Measurements from ENCODE around the gene RPS3. TPM values are rescaled to one million over a fixed set of nuclear protein-coding genes. Genes with fewer than 3 reads are reported as not detected.

The RPS3 gene
- total RNA-seq, 2 experiments from 2014 or later: 4,423 to 4,525 TPM

DNA sequence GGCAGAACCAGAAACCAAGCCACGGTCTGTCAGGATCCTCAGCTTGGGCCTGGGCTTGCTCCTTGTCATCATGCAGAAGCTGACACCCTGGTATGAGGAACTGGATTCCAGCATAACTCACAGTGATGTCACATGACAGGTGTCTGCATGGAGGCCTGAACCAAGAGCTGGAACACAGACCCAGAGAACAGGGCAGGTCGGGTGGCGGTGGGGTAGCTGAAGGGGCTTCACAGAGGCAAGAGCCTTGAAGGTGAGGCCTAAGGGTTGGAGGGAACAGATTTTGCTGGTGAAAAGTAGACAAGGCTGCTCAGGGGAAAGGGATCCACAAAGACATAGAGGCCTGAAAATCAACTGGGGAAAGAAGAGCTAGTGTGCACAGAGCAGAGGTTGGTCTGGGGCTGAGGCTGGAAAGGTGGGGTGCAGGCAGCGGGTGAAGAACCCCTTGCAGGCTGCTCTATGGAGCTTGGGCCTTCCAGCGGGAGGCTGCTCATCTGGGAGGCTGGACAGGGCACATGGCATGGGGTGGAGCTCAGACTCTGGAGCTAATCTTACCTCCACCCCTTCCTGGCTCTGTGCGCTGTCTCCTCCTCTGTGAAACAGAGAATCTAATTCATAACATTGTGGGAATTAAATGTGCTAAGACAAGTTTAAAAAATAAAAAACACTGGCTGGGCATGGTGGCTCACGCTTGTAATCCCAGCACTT is 18.4 kb upstream of the RPS3 start:
- no peaks in the 10 kb centered on the region for H3K9me3 Mint-ChIP-seq
- no peak for DNase-seq
- H3K4me3 Mint-ChIP-seq: no peak overlapping the region
- intact Hi-C loops (cut with micrococcal nuclease): no loop called here
- ChIA-PET CTCF (interaction anchor here (1.0 to 14.3 kb wide), 5 partner anchors 9 to 130 kb away, joined by 3 to 435 read pairs (median 19); no protein-coding TSS in a partner anchor), POLR2A (interaction anchor here (0.6 kb wide), 1 partner anchor 72 kb away, joined by 3 read pairs; no protein-coding TSS in a partner anchor)
- H3K27ac Mint-ChIP-seq: no peak overlapping the region
- H3K27me3 Mint-ChIP-seq: no peaks in the 10 kb centered on the region
- H3K36me3 Mint-ChIP-seq: no peaks in the 10 kb centered on the region
- H3K4me1 Mint-ChIP-seq (ENCODE audit: low read depth): peaks cover 16% of the 10 kb centered on the region

DNA sequence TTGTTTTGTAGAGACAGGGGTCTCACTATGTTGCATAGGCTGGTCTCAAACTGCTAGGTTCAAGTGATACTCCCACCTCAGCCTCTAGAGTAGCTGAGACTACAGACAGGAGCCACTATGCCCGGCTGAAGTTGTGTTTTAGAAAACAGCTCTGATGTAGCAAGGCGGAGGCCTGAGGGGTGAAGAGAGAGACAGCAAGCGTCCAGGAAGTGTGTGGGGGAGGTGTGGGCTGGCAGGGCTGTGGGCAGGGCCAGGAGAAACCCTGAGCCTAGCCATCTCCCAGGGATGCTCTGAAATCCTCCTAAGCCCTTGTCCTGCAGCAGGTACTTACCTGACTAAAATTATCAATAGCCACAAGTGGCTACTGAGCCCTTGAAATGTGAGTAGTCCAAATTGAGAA is 16.1 kb upstream of the RPS3 start:
- no peak overlapping the region for H3K4me3 Mint-ChIP-seq
- intact Hi-C loops (cut with micrococcal nuclease): no loop called here
- peak overlapping the region; percentile 25 for H3K27ac Mint-ChIP-seq
- no peaks in the 10 kb centered on the region for H3K27me3 Mint-ChIP-seq
- POLR2A ChIA-PET: no interaction called here
- no peaks in the 10 kb centered on the region for H3K36me3 Mint-ChIP-seq
- H3K9me3 Mint-ChIP-seq: no peaks in the 10 kb centered on the region
- CTCF ChIA-PET: interaction anchor here (0.7 to 14.3 kb wide), 7 partner anchors 28 to 486 kb away, joined by 3 to 435 read pairs (median 15); no protein-coding TSS in a partner anchor
- H3K4me1 Mint-ChIP-seq (ENCODE audit: low read depth): peaks cover 16% of the 10 kb centered on the region
- DNase-seq: peak; percentile 53

DNA sequence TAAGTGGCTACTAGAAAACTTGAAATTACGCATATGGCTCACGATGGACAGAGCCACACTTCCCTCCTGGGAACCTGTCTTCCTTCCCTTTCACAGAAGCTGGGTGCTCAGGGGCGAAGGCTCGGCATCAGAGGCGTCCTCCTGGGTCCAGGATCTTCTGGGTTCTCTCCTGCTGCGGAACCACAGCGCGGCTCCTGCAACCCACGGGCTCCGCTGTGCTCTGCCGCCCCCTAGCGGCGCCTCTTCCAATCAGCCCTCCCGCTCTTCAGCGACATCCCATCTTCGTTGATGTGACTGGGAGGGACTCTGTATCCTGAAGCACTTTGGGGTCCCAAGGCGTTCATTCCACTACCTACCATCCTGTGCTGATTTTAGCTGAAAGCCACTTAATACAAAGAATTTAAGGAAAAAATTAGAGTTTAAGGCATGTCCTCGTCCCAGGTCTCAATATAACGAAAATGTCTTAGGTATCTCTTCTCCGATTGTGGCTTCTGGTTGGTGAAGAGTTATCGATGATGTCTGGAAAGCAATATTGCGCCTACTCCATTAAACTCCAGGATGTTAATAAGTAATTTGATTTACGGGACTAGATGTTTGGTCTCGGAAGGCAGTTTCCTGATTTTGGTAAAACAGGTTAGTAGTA is 14.8 kb upstream of the RPS3 start:
- H3K27ac Mint-ChIP-seq: peak overlapping the region; percentile 60
- H3K27me3 Mint-ChIP-seq: no peaks in the 10 kb centered on the region
- H3K36me3 Mint-ChIP-seq: no peaks in the 10 kb centered on the region
- peak overlapping the region; percentile 36 for H3K4me3 Mint-ChIP-seq
- peak; percentile 80 for DNase-seq
- CTCF ChIA-PET: interaction anchor here (0.6 to 14.3 kb wide), 27 partner anchors 10 to 242 kb away, joined by 3 to 435 read pairs (median 3); partner anchors contain the start of gene TPBGL
- no peaks in the 10 kb centered on the region for H3K9me3 Mint-ChIP-seq
- POLR2A ChIA-PET: no interaction called here
- intact Hi-C loops (cut with micrococcal nuclease): loop anchor here (1.0 to 5.0 kb wide), 4 partner anchors 56 to 109 kb away; no protein-coding TSS in a partner anchor
- H3K4me1 Mint-ChIP-seq (ENCODE audit: low read depth): peaks cover 16% of the 10 kb centered on the region

DNA sequence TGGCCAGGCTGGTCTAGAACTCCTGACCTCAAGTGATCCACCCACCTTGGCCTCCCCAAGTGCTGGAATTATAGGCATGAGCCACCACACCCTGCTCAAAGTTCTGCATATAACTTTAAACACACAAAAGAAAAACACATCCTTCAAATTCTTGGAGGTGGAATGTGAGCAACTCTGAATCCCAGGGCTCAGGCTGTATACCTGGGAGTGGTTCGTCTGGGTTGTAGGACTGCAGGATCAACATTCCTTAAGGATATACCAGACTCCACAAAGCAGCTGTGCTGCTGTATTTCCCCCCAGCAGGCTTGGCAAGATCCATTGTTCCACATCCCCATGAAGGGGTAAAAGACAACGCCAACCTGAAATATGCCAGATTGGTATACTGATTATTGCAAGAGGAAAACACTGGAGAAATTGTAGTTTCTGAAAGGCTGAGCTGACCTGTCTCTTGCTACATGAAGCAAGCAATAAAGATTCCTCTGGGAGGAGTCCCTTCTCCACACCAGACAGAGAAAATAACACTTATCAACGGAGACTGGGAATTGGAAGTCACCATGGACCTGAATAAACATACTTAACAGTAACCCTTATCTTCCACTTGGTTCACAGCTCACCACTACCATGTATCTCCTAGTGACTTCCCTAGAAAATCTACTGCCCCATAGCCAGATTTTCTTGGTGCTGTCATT is 12.2 kb upstream of the RPS3 start:
- ChIA-PET POLR2A (no interaction called here), CTCF (interaction anchor here (0.6 to 14.3 kb wide), 11 partner anchors 10 to 150 kb away, joined by 3 to 435 read pairs (median 8); partner anchors contain the start of gene ARRB1)
- H3K36me3 Mint-ChIP-seq: no peaks in the 10 kb centered on the region
- H3K4me3 Mint-ChIP-seq: no peak overlapping the region
- no peaks in the 10 kb centered on the region for H3K9me3 Mint-ChIP-seq
- H3K27me3 Mint-ChIP-seq: peaks cover 6% of the 10 kb centered on the region
- H3K4me1 Mint-ChIP-seq (ENCODE audit: low read depth): peaks cover 16% of the 10 kb centered on the region
- intact Hi-C loops (cut with micrococcal nuclease): loop anchor here (5.0 kb wide), 1 partner anchor 60 kb away; no protein-coding TSS in a partner anchor
- no peak overlapping the region for H3K27ac Mint-ChIP-seq
- DNase-seq: no peak

DNA sequence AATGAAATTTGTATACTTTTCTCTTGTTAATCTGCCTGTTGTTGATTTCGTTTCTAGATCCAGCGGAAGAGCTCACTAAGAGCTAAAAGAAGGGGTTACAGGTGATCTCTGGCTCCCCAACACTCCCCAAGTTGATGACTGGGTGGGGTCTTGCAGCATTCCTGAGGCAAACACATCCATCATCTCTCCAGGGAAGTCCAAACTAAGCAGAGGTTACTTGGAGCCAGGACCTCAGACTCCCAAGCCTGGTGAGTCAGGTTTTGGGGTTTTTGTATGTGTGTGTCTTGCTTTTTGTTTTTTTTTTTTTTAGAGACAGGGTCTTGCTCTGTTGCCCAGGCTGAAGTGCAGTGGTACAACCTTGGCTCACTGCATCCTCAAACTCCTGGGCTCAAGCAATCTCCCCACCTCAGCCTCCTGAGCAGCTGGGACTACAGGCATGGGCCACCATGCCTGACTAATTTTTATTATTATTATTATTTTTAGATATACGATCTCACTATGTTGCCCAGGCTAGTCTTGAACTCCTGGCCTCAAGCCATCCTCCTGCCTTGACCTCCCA is 11.5 kb upstream of the RPS3 start:
- no peak overlapping the region for H3K27ac Mint-ChIP-seq
- no peaks in the 10 kb centered on the region for H3K9me3 Mint-ChIP-seq
- intact Hi-C loops (cut with micrococcal nuclease): loop anchor here (1.0 to 5.0 kb wide), 3 partner anchors 59 to 144 kb away; no protein-coding TSS in a partner anchor
- ChIA-PET POLR2A (no interaction called here), CTCF (interaction anchor here (0.6 to 14.3 kb wide), 20 partner anchors 10 to 365 kb away, joined by 3 to 435 read pairs (median 6); partner anchors contain the start of gene RPS3)
- H3K4me3 Mint-ChIP-seq: no peak overlapping the region
- no peak for DNase-seq
- H3K36me3 Mint-ChIP-seq: no peaks in the 10 kb centered on the region
- peaks cover 6% of the 10 kb centered on the region for H3K27me3 Mint-ChIP-seq
- H3K4me1 Mint-ChIP-seq (ENCODE audit: low read depth): peaks cover 16% of the 10 kb centered on the region

DNA sequence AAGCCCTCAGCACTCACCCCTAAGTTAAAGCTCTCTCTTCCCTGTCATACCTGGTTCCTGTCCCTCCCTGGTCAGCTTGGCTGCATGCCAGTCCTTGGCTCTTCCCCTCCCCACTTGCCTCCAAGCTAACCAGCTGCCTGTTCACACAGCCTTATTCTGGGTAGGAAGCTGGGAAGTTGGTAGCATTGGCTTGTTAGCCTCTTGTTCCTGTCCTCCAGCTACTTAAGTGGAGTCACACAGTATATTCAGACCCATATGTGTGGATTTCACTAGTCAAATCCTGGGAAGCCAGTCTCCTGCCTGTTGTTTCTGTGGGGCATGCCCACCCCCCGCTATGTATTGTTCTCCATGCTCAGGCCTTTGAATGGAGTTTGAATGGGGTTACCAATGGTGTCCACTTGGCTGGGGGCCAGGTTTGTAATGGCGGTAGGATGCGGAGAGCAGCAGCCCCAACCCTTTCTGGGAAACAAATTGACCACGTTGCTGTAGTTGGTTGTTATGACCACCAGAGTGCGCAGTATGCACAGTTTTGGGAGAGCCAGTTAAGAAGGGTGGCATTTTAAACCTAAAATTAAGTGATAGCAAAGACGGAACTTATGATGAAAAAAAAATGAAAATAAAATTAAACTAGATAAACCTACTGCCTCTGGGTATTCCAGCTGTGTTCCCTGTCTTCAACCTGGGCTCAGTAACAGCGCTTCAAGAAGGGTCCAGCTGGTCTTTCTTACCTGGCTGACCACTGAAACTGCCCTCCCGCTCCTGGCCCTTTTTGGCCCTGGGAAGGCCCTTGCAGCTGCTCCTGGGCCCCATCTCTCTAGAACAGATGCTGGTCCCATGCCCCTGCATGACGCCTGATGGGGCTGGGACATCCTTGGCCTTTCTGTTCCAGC is 10.7 kb upstream of the RPS3 start:
- ChIA-PET CTCF (interaction anchor here (0.6 to 14.3 kb wide), 30 partner anchors 10 to 1766 kb away, joined by 3 to 435 read pairs (median 4); partner anchors contain the start of gene RPS3), POLR2A (interaction anchor here (1.0 kb wide), 1 partner anchor 19 kb away, joined by 5 read pairs; no protein-coding TSS in a partner anchor)
- no peak overlapping the region for H3K27ac Mint-ChIP-seq
- peaks cover 6% of the 10 kb centered on the region for H3K27me3 Mint-ChIP-seq
- H3K4me1 Mint-ChIP-seq (ENCODE audit: low read depth): peaks cover 10% of the 10 kb centered on the region
- no peak overlapping the region for H3K4me3 Mint-ChIP-seq
- DNase-seq: peak; percentile 84
- intact Hi-C loops (cut with micrococcal nuclease): loop anchor here (1.0 to 5.0 kb wide), 3 partner anchors 59 to 144 kb away; no protein-coding TSS in a partner anchor
- H3K36me3 Mint-ChIP-seq: no peaks in the 10 kb centered on the region
- H3K9me3 Mint-ChIP-seq: no peaks in the 10 kb centered on the region

DNA sequence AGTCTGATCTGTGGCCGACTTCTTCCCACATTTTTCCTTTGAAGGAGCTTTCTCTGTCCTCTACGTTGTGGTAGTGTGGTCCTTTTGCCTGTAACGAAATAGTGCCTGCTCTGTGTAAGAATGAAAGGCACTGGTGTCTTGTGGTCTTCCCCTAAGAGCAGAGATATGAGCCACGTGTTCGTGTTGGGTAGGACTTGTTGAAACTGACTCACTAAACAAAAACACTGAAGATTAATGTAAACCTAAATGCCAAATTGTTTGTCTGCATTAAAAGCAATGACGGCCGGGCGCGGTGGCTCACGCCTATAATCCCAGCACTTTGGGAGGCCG is 10.1 kb upstream of the RPS3 start:
- Mint-ChIP-seq H3K9me3 (no peaks in the 10 kb centered on the region), H3K4me1 (ENCODE audit: low read depth) (peaks cover 7% of the 10 kb centered on the region), H3K27me3 (peaks cover 6% of the 10 kb centered on the region), H3K4me3 (no peak overlapping the region), H3K36me3 (no peaks in the 10 kb centered on the region), H3K27ac (no peak overlapping the region)
- intact Hi-C loops (cut with micrococcal nuclease): loop anchor here (5.0 kb wide), 1 partner anchor 58 kb away; no protein-coding TSS in a partner anchor
- POLR2A ChIA-PET: interaction anchor here (1.0 kb wide), 1 partner anchor 18 kb away, joined by 5 read pairs; no protein-coding TSS in a partner anchor
- CTCF ChIA-PET: interaction anchor here (0.6 to 14.3 kb wide), 22 partner anchors 9 to 1767 kb away, joined by 3 to 435 read pairs (median 4); partner anchors contain the start of gene RPS3
- no peak for DNase-seq

DNA sequence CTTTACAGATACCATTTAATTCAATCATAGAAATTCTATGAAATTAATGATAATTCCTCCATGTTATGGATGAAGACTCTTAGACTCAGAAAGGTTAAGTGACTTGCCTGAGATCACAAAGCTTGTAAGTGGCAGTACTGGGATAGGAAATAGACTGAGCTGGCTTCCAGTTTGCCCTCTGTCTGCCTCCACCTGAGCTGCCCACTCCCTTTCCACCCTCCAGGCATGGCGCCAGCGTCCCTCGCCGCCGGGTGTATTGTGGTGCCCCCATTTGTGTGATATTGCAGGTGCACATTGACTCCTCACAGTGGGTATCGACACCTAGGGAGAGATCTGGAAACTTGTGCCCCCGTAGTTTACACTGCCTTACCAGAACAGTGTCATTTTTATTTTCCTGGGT is 9.4 kb upstream of the RPS3 start:
- Mint-ChIP-seq H3K4me1 (ENCODE audit: low read depth) (peaks cover 3% of the 10 kb centered on the region), H3K36me3 (no peaks in the 10 kb centered on the region), H3K4me3 (no peak overlapping the region), H3K27ac (no peak overlapping the region), H3K27me3 (peaks cover 6% of the 10 kb centered on the region), H3K9me3 (no peaks in the 10 kb centered on the region)
- ChIA-PET POLR2A (no interaction called here), CTCF (interaction anchor here (0.7 to 14.3 kb wide), 9 partner anchors 8 to 141 kb away, joined by 3 to 435 read pairs (median 5); partner anchors contain the start of gene RPS3)
- intact Hi-C loops (cut with micrococcal nuclease): loop anchor here (5.0 kb wide), 1 partner anchor 57 kb away; no protein-coding TSS in a partner anchor
- DNase-seq: no peak

DNA sequence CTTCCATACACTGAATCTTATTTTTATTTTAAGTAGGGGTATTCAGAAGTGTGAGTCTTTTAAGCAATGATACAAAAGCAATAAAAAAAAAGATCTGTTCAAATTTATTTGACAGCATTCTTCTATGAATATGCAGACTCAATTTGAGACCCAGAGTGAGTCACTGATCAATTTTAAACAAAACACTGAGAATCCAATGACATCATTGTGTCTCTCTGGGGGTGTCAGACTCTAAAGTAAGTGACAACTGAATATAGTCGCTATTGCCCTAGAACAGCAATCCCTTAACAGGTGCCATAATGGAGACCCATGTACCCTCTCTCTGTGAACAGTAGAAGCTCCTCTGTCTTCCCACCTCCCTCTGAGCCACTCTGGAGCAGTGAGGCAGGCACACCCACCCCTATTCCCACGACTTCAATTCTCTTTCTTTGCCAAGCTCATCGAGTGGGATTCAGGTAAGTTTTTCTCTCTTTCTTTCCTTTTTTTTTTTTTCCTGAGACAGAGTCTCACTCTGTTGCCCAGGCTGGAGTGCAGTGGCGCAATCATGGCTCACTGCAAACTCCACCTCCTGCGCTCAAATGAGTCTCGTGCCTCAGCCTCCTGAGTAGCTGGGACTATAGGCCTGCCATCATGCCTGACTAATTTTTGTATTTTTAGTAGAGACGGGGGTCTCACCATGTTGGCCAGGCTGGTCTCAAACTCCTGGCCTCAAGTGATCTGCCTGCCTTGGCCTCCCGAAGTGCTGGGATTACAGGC is 5.1 kb upstream of the RPS3 start:
- intact Hi-C loops (cut with micrococcal nuclease): no loop called here
- Mint-ChIP-seq H3K27me3 (peaks cover 6% of the 10 kb centered on the region), H3K9me3 (no peaks in the 10 kb centered on the region), H3K36me3 (peaks cover under 1% of the 10 kb centered on the region), H3K4me3 (no peak overlapping the region), H3K27ac (no peak overlapping the region), H3K4me1 (ENCODE audit: low read depth) (peaks cover 5% of the 10 kb centered on the region)
- DNase-seq: no peak
- ChIA-PET POLR2A (no interaction called here), CTCF (interaction anchor here (1.7 to 2.1 kb wide), 2 partner anchors 33 to 115 kb away, joined by 3 to 10 read pairs; no protein-coding TSS in a partner anchor)

DNA sequence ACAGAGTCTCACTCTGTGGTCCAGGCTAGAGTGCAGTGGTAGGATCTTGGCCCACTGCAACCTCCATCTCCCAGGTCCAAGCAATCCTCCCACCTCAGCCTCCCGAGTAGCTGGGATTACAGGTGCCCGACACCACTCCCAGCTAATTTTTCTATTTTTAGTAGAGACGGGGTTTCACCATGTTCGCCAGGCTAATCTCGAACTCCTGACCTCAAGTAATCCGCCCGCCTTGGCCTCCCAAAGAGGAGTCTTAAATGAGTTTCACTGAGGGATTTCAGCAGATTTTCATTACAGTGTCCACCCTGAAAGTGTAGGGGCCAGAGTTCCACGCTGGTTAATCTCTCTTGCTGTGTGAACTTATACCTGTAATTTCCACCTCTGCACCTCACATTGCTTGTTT is 412 bp upstream of the RPS3 start:
- H3K27ac Mint-ChIP-seq: peak overlapping the region; percentile 99
- H3K4me3 Mint-ChIP-seq: peak overlapping the region; percentile 100
- H3K27me3 Mint-ChIP-seq: no peaks in the 10 kb centered on the region
- ChIA-PET POLR2A (interaction anchor here (2.8 kb wide), 1 partner anchor 9 kb away, joined by 9 read pairs; no protein-coding TSS in a partner anchor), CTCF (interaction anchor here (1.0 to 3.0 kb wide), 6 partner anchors 9 to 157 kb away, joined by 3 to 15 read pairs (median 6); partner anchors contain the start of gene GDPD5)
- H3K36me3 Mint-ChIP-seq: peaks cover 47% of the 10 kb centered on the region
- no peak for DNase-seq
- peaks cover 36% of the 10 kb centered on the region for H3K4me1 Mint-ChIP-seq (ENCODE audit: low read depth)
- no peaks in the 10 kb centered on the region for H3K9me3 Mint-ChIP-seq
- intact Hi-C loops (cut with micrococcal nuclease): loop anchor here (1.0 kb wide), 1 partner anchor 127 kb away; no protein-coding TSS in a partner anchor

All from activated CD4-positive, alpha-beta memory T cell treated with anti-CD3 and anti-CD28 coated beads for 36 hours (primary cell).